IMR-90 (cell line): ENCODE measurements around the gene MGAT5. TPM values are rescaled to one million over a fixed set of nuclear protein-coding genes. Genes with fewer than 3 reads are reported as not detected.

Source experiments
- ATAC-seq: fragments of 200-7000 bp; cut with Tn5 transposase; 2 replicates; pipeline ENCODE4 v1.9.1; 2020; ENCODE audit warnings: low read depth, mild to moderate bottlenecking, moderate library complexity
- BruUV-seq: library from RNA; stranded (reverse); fragments of 400-500 nt; replicated peaks from 2 replicates; lab custom pipeline; 2021; lab: Mats Ljungman, UMichigan
- CTCF ChIA-PET: fragments of 300-600 bp; formaldehyde crosslinking; extraction: SDS; loops from one replicate; lab custom pipeline; 2021; ENCODE audit warnings: antibody characterized with exemption; lab: Yijun Ruan, JAX
- POLR2A ChIA-PET: fragments of 300-600 bp; sonication (Branson Sonifier 250); formaldehyde crosslinking; loops from one replicate; lab custom pipeline; 2022; ENCODE audit warnings: antibody characterized with exemption; ENCODE audit not compliant: unreplicated experiment; lab: Charles Lee
- DNase-seq: peaks from one replicate; pipeline ENCODE4 v3.0.0; 2013
- H2AFZ ChIP-seq: replicated peaks from 2 replicates; pipeline ENCODE3; 2013; ENCODE audit warnings: low read length, mild to moderate bottlenecking; ENCODE audit not compliant: poor library complexity
- H2AK5ac ChIP-seq: 2 replicates; pipeline ENCODE4 v1.6.1; 2013; ENCODE audit warnings: low read depth, low read length, inconsistent platforms
- H2AK9ac ChIP-seq: replicated peaks from 2 replicates; pipeline ENCODE3; 2013; ENCODE audit warnings: mild to moderate bottlenecking, low read depth, low read length, moderate library complexity; ENCODE audit not compliant: poor library complexity
- H2BK120ac ChIP-seq: 2 replicates; pipeline ENCODE4 v1.6.1; 2013; ENCODE audit warnings: low read depth, low read length, inconsistent platforms
- H2BK15ac ChIP-seq: 3 replicates; pipeline ENCODE4 v1.6.1; 2013; ENCODE audit warnings: low read depth, low read length, inconsistent platforms
- H2BK20ac ChIP-seq: 2 replicates; pipeline ENCODE4 v1.6.1; 2013; ENCODE audit warnings: low read depth, mild to moderate bottlenecking, inconsistent platforms, low read length, moderate library complexity
- H2BK5ac ChIP-seq: 2 replicates; pipeline ENCODE4 v1.6.1; 2013; ENCODE audit warnings: mild to moderate bottlenecking, low read depth, low read length, inconsistent platforms; ENCODE audit not compliant: poor library complexity, severe bottlenecking
- H3K14ac ChIP-seq: replicated peaks from 2 replicates; pipeline ENCODE4 v1.6.1; 2013; ENCODE audit warnings: low read depth, low read length, inconsistent platforms
- H3K18ac ChIP-seq: 2 replicates; pipeline ENCODE4 v1.6.1; 2013; ENCODE audit warnings: low read depth, low read length, control low read depth
- H3K23ac ChIP-seq: 2 replicates; pipeline ENCODE4 v1.6.1; 2013; ENCODE audit warnings: low read depth, low read length, inconsistent platforms
- H3K27ac ChIP-seq: 2 replicates; pipeline ENCODE4 v1.5.1; 2013; ENCODE audit warnings: mild to moderate bottlenecking, control low read depth, low read length; ENCODE audit not compliant: insufficient read depth
- H3K27me3 ChIP-seq: 2 replicates; pipeline ENCODE4 v1.6.1; 2013; ENCODE audit warnings: low read length; ENCODE audit not compliant: control insufficient read depth, insufficient read depth
- H3K36me3 ChIP-seq: 2 replicates; pipeline ENCODE4 v1.6.1; 2013; ENCODE audit warnings: low read length, mixed read lengths; ENCODE audit not compliant: control insufficient read depth, insufficient read depth
- H3K4ac ChIP-seq: 2 replicates; pipeline ENCODE4 v1.6.1; 2013; ENCODE audit warnings: low read depth, low read length, inconsistent platforms
- H3K4me1 ChIP-seq: 2 replicates; pipeline ENCODE4 v1.6.1; 2013; ENCODE audit warnings: low read length, mixed read lengths; ENCODE audit not compliant: control insufficient read depth, insufficient read depth
- H3K4me2 ChIP-seq: 2 replicates; pipeline ENCODE4 v1.6.1; 2013; ENCODE audit warnings: low read depth, mild to moderate bottlenecking, control low read depth, low read length, moderate library complexity
- H3K4me3 ChIP-seq: 2 replicates; pipeline ENCODE4 v1.5.1; 2013; ENCODE audit warnings: low read depth, mild to moderate bottlenecking, control low read depth, low read length, moderate library complexity; ENCODE audit not compliant: insufficient read depth
- H3K56ac ChIP-seq: 2 replicates; pipeline ENCODE4 v1.6.1; 2013; ENCODE audit warnings: low read length, inconsistent platforms; ENCODE audit not compliant: insufficient read depth; ENCODE audit errors: extremely low read depth
- H3K79me1 ChIP-seq, 2 experiments: 2 replicates each; pipeline ENCODE4 v1.6.1; 2013; ENCODE audit warnings: low read length in 2 of 2, inconsistent platforms in 1 of 2, low read depth in 1 of 2
- H3K9ac ChIP-seq: 2 replicates; pipeline ENCODE4 v1.6.1; 2013; ENCODE audit warnings: low read depth, low read length, control low read depth
- H3K9me1 ChIP-seq: 2 replicates; pipeline ENCODE4 v1.6.1; 2013; ENCODE audit warnings: low read length, inconsistent platforms; ENCODE audit not compliant: insufficient read depth
- H3K9me3 ChIP-seq: 2 replicates; pipeline ENCODE4 v1.6.1; 2013; ENCODE audit warnings: low read length; ENCODE audit not compliant: control insufficient read depth, insufficient read depth
- H4K20me1 ChIP-seq: 2 replicates; pipeline ENCODE4 v1.6.1; 2013; ENCODE audit warnings: low read length, inconsistent platforms; ENCODE audit not compliant: insufficient read depth
- H4K5ac ChIP-seq: 2 replicates; pipeline ENCODE4 v1.6.1; 2013; ENCODE audit warnings: mild to moderate bottlenecking, low read depth, low read length, control low read depth
- H4K8ac ChIP-seq, 2 experiments: 2 replicates each; pipeline ENCODE4 v1.6.1; 2013; ENCODE audit warnings: low read depth in 2 of 2, low read length in 2 of 2, control low read depth in 1 of 2, inconsistent platforms in 1 of 2
- H4K91ac ChIP-seq: 2 replicates; pipeline ENCODE4 v1.6.1; 2013; ENCODE audit warnings: low read depth, low read length, inconsistent platforms; ENCODE audit not compliant: insufficient read depth
- CEBPB ChIP-seq: IDR thresholded peaks from 2 replicates; pipeline ENCODE4 v1.6.1; 2012; ENCODE audit warnings: low read depth, low read length, improper control_type of control experiment
- MXI1 ChIP-seq: IDR thresholded peaks from 2 replicates; pipeline ENCODE4 v1.6.1; 2012; ENCODE audit warnings: low read depth, mild to moderate bottlenecking, low read length, moderate library complexity, borderline replicate concordance
- WGBS, 2 experiments: methylation state at CpG; one replicate each; pipeline versions ENCODE4 v1.1.5 to v1.1.7; 2013; ENCODE audit warnings: missing lambda C conversion rate in 2 of 2; ENCODE audit not compliant: insufficient read length in 1 of 2; ENCODE audit errors: extremely low coverage in 2 of 2; 5-methylcytosine and 5-hydroxymethylcytosine counted together
- dilution Hi-C: fragments of 300-500 bp; cut with HindIII; formaldehyde crosslinking; loops from one replicate; pipeline ENCODE4 v1.14.3; 2018; ENCODE audit warnings: low sequenced_read_pairs; ENCODE audit not compliant: unreplicated experiment
- in situ Hi-C: fragments of 300-500 bp; cut with MboI; formaldehyde crosslinking; loops from 3 replicates; pipeline ENCODE4 v1.14.3; 2019; ENCODE audit warnings: low sequenced_read_pairs, inconsistent platforms, mixed read lengths
- intact Hi-C: fragments of 100-400 bp; cut with micrococcal nuclease; formaldehyde crosslinking; loops from 2 replicates; pipeline ENCODE4 v1.10.0; 2022
- polyA plus RNA-seq, 3 experiments: library from polyadenylated mRNA; depleted of rRNA; stranded (reverse); fragments of >200 nt; gene quantifications; 2 replicates each; pipeline ENCODE4 v1.2.3, GENCODE V29; 2012; ENCODE audit warnings: low replicate concordance in 1 of 3
- total RNA-seq: library from RNA; depleted of rRNA; stranded (reverse); fragments of >200 nt; gene quantifications from 2 replicates; pipeline ENCODE4 v1.2.3, GENCODE V29; 2012

MGAT5 gene
- total and polyA plus RNA-seq, 2 of the 4 experiments (the other 2 are of a cell fraction), result 22.9 to 59.9 TPM

GRCh38 chr2:134244086-134244485 is 9.8 kb upstream of the MGAT5 start:
- Histone ChIP-seq H3K36me3 (no peaks in the 10 kb centered on the region), H4K91ac (no peak overlapping the region), H3K4me1 (peaks cover 11% of the 10 kb centered on the region), H3K4me2 (no peak overlapping the region), H3K27me3 (no peaks in the 10 kb centered on the region), H3K4ac (0 out of 2 replicates have a peak overlapping the region, but pooled peaks have one; percentile 39), H2AK9ac (no peak overlapping the region), H2BK20ac (no peak overlapping the region), H3K27ac (no peak overlapping the region), H2BK120ac (no peak overlapping the region), H2AFZ (no peak overlapping the region), H3K18ac (no peak overlapping the region), H4K8ac (peak overlapping the region in 1 of 2 experiments; percentile 3; a peak in 1 of 4 replicates), H2BK15ac (no peak overlapping the region), H2BK5ac (no peak overlapping the region), H3K9me1 (peaks cover 10% of the 10 kb centered on the region), H3K23ac (0 out of 2 replicates have a peak overlapping the region, but pooled peaks have one; percentile 0), H3K4me3 (no peak overlapping the region), H4K5ac (no peak overlapping the region), H3K14ac (no peak overlapping the region), H3K9me3 (no peaks in the 10 kb centered on the region), H2AK5ac (no peak overlapping the region), H3K56ac (no peak overlapping the region), H3K79me1 (peaks cover 28 to 73% of the 10 kb centered on the region in 2 experiments), H4K20me1 (peaks cover 52% of the 10 kb centered on the region; the same call in 1 of the 2 replicates), H3K9ac (no peak overlapping the region)
- ATAC-seq, result no peak
- DNase-seq, result peak; percentile 65
- intact Hi-C loops, result loop anchor here (2.0 kb wide), 1 partner anchor 357 kb away; no protein-coding TSS in a partner anchor
- no peak for TF ChIP-seq CEBPB
- TF ChIP-seq MXI1, result no peak
- POLR2A ChIA-PET, result no interaction called here
- CTCF ChIA-PET, result interaction anchor here (1.2 to 1.8 kb wide), 4 partner anchors 118 to 360 kb away, joined by 3 to 9 read pairs (median 4); no protein-coding TSS in a partner anchor
- no TSS peak for BruUV-seq
- dilution Hi-C loops, result no loop called here
- in situ Hi-C loops, result loop anchor here (25.0 kb wide), 1 partner anchor 357 kb away; no protein-coding TSS in a partner anchor
- no CpG with 5 or more reads among the region's 2 CpGs for WGBS, 2 experiments
